ENCODE results near the gene TCF12.

DNA sequence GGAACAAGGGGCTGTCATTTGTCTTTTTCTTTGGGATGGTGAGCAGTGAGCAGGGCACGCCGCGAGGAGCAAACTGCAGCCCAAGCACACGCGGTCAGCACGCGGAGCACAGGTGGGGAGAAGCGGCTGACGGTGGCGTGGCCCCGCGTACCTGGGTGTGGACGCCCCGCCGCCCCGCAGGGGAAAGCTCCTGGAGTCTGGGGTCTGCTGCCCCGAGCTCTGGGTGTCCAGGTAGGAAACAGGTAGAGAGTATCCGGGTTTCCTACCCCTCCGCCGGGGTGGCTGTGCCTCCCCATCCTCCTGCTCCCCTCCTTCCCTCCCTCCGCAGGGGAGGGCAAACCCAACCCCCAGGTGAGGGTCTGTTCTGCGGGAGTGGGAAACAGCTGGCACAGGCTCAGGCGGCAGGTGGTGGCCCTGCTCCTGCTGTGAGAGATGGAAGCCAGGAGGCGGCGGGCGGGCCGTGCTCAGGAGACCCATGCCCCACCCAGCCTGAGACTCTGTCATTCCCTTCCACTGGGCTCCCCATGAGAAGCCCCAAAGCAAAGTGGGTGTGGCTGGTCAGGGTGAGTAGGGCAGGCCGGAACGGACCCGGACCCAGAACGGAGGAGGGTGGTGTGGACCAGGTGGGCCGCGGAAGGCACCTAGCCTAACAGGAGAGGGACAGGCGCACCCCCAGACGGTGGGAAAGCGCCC lies 400.9 kb downstream of the TCF12 start:
- TF ChIP-seq MAX (IDR thresholded peaks at IDR 0.05) = no peak
- TF ChIP-seq NFIC (IDR thresholded peaks at IDR 0.05) = no peak
